Measurements from ENCODE around the gene CNIH2. TPM values are rescaled to one million over a fixed set of nuclear protein-coding genes. Genes with fewer than 3 reads are reported as not detected.

Gene CNIH2
- total RNA-seq, 1 experiment from 2014 or later = 5.8 TPM

DNA sequence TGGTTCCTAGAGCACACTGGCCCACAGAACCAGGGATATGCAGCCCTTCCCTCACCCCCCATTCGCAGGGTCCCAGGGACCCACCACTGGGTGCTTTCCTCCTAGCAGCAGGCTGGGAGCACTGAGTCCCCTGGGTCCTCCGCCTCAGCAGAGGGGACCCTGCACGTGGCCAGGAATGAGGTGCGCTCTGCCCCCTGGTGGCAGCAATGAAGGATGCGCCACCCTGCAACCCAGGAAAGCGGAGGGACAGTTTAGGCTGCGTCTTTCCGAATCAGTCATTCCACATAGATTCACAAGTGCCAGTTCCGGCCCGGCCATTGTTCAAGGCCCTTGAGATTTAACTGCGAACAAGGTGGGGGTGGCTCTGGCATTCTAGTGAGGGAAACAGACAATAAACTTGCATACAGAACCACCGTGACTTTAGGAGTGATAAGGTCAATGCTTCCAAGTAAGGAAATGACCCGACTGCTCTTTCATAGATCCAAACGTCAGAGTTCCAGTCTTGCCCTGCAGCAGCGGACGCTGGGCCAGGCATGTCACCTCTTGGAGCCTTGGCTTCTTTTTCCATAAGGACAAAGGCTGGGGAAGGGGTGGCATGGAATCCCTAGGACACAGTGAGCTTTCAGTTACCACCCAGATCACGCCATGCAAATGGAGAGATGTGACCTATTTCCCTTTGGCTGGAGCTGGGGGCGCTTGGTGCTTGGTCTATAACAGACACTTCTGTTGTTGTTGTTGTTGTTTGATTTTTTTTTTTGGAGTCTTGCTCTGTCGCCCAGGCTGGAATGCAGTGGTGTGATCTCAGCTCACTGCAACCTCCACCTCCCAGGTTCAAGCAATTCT, 50.5 kb downstream of the CNIH2 start:
- Histone ChIP-seq H3K27me3 (no peaks in the 10 kb centered on the region), H3K4me3 (no peak overlapping the region), H3K4me1 (peaks cover 7% of the 10 kb centered on the region; the same call in 1 of the 2 replicates), H3K9me3 (replicated peaks) (no peaks in the 10 kb centered on the region), H3K27ac (no peak overlapping the region), H3K36me3 (no peaks in the 10 kb centered on the region)
- DNase-seq = peak; percentile 70 to 81

GRCh38 chr11:66329165-66329673, 51.2 kb downstream of the CNIH2 start:
- DNase-seq = no peak
- no peak overlapping the region for H3K27ac ChIP-seq
- no peaks in the 10 kb centered on the region for H3K27me3 ChIP-seq
- H3K4me3 ChIP-seq = no peak overlapping the region
- peaks cover 7% of the 10 kb centered on the region; the same call in 1 of the 2 replicates for H3K4me1 ChIP-seq
- no peaks in the 10 kb centered on the region for H3K9me3 ChIP-seq (replicated peaks)
- H3K36me3 ChIP-seq = no peaks in the 10 kb centered on the region

GRCh38 chr11:66330931-66331330, 53.0 kb downstream of the CNIH2 start:
- Histone ChIP-seq H3K4me3 (no peak overlapping the region), H3K27ac (no peak overlapping the region)
- DNase-seq = peak in 1 of 2 experiments; percentile 26

DNA sequence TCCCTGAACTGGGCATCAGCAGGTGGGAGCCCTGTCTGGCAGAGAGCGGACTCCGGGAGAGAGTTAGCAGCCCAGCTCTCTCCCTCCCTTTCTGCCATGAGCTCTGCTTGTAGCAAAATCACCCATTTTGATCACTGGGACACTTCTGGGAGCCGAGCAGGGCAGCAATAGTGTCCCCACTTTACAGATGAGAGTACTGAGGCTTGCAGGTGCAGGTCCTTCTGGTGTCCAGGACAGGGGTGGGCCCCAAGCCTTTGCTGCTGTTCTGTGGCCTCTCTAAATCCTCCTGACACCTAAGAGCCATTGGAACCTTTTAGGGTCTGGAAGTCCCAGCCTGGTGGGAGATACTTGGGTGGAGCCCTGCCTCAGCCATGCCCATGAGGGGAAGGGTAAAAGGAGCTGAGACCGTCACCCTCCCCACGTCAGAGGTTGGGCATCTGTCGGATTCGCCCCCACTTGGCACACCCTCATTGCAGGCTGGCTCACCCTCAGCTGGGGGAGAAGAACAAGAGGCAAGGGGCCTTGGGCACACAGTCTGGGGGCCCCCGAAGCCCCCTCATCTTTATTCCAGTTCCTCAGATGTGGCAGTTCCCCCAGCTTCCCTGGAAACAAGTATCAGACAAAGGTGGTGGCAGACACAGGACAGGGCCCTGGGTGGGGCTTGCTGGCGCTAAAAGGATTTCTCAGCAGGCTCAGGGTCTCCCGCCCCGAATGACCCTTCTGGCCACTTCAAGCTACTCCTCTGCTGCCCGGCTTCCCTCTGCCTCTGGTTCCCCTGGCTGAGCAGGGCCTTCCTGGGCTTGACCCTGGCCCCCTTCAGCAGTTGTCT, 53.8 kb downstream of the CNIH2 start:
- DNase-seq = no peak
- H3K9me3 ChIP-seq (replicated peaks) = no peaks in the 10 kb centered on the region
- H3K36me3 ChIP-seq = no peaks in the 10 kb centered on the region
- no peak overlapping the region for H3K4me3 ChIP-seq
- H3K27me3 ChIP-seq = no peaks in the 10 kb centered on the region
- H3K27ac ChIP-seq = no peak overlapping the region
- peaks cover 10% of the 10 kb centered on the region for H3K4me1 ChIP-seq

More at GRCh38 chr11:66330931-66331330, 53.0 kb downstream of the CNIH2 start:
- Histone ChIP-seq H3K27me3 (no peaks in the 10 kb centered on the region), H3K4me1 (peaks cover 7% of the 10 kb centered on the region; the same call in 1 of the 2 replicates), H3K9me3 (replicated peaks) (no peaks in the 10 kb centered on the region), H3K36me3 (no peaks in the 10 kb centered on the region)

DNA sequence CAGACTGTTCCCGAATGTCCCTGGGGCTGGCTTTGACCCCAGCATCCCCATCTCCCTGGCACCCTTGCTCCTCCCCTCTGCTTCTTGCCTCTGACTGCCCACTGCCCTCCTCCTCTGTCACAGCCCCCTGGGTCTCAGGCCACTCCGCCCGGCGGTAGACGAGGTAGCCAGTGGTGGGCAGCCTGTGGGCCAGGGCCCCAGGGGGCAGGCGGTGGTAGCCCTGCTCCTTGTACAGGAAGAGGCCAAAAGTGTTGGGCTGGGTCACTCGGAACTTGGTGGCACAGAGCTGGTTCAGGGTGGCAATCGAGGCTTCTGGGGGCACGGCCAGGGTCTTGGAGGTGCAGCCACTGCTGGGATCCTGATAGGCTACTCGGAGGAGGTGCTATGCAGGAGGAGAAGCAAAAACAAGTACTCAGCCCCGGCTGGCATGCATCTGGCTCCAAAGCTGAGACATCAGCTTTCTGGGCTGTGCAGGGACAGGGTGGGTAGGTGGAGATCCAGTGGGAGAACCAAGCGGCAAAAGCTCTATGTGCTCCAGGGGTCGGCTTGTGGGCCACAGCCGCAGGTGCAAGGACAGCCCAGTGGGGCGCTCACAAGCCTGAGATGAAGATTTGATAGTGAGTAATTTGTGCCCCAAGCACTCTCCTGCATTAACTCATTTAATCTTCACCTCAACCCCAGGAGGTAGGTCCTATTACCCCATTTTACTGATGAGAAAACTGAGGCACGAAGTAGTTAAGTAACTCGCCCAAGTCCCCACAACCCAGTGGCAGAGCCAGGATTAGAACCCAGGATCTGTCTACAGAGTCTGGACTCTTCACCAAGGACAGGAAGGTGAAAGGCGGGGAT, 54.6 kb downstream of the CNIH2 start:
- Histone ChIP-seq H3K36me3 (no peaks in the 10 kb centered on the region), H3K27me3 (no peaks in the 10 kb centered on the region), H3K27ac (no peak overlapping the region), H3K4me3 (no peak overlapping the region), H3K4me1 (peaks cover 14% of the 10 kb centered on the region), H3K9me3 (replicated peaks) (no peaks in the 10 kb centered on the region)
- DNase-seq = no peak

DNA sequence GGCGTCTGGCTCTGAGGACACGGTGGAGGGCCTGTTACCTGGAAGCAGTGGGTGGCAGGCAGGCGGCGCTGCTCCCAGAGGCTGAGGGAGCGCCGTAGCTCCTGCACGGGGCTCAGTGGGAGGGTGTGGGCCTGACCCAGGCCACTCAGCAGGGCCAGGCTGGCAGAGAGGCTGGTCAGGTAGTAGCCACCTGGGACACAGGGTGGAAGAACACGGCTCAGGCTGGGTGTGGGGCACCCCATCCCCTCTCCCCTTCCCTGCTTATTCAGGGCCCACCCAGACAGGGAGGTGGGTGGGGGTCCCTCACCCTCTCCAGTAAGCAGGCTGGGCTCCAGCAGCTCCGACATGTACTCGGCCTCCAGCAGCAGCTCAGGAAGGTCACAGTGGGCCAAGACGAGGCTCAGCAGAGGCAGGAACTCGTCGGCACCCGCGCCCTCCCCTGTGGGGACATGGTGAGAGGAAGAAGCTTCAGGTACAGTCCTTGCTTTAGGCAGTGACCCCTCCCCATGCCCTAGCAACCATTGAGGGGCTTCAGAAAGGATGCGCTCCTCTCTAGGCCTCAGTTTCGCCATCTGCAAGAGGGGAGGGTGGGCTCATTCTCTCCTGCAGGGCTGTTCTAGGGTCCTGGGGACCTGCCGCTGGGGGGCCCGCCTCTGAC, 55.4 kb downstream of the CNIH2 start:
- H3K27ac ChIP-seq = no peak overlapping the region
- H3K9me3 ChIP-seq (replicated peaks) = no peaks in the 10 kb centered on the region
- H3K27me3 ChIP-seq = no peaks in the 10 kb centered on the region
- DNase-seq = no peak
- no peak overlapping the region for H3K4me3 ChIP-seq
- no peaks in the 10 kb centered on the region for H3K36me3 ChIP-seq
- H3K4me1 ChIP-seq = peaks cover 15% of the 10 kb centered on the region

Other genes starting within 250 kb of the CNIH2 start
- not detected in 2 replicates for gene GAL3ST3, start 229.0 kb upstream of the CNIH2 start, total RNA-seq (2014; rRNA removed; shearing (Covaris generic))
- 163 and 169 TPM in 2 replicates for gene SF3B2, start 225.8 kb upstream of the CNIH2 start, total RNA-seq (2014; rRNA removed; shearing (Covaris generic))
- gene PACS1, start 207.9 kb upstream of the CNIH2 start, total RNA-seq (2014; rRNA removed; shearing (Covaris generic)) = 11.8 and 12.5 TPM in 2 replicates
- gene KLC2, start 20.5 kb upstream of the CNIH2 start, total RNA-seq (2014; rRNA removed; shearing (Covaris generic)) = 6.8 and 9.0 TPM in 2 replicates
- 82.0 and 83.2 TPM in 2 replicates for gene RAB1B, start 9.5 kb upstream of the CNIH2 start, total RNA-seq (2014; rRNA removed; shearing (Covaris generic))
- 43.6 and 44.9 TPM in 2 replicates for gene YIF1A, start 11.0 kb downstream of the CNIH2 start, total RNA-seq (2014; rRNA removed; shearing (Covaris generic))
- gene TMEM151A, start 13.7 kb downstream of the CNIH2 start, total RNA-seq (2014; rRNA removed; shearing (Covaris generic)) = not detected in 2 replicates
- gene CD248, start 38.9 kb downstream of the CNIH2 start, total RNA-seq (2014; rRNA removed; shearing (Covaris generic)) = 0.30 and 0.45 TPM in 2 replicates
- gene RIN1, start 58.3 kb downstream of the CNIH2 start, total RNA-seq (2014; rRNA removed; shearing (Covaris generic)) = 1.2 and 1.6 TPM in 2 replicates
- 40.5 and 42.9 TPM in 2 replicates for gene BRMS1, start 66.9 kb downstream of the CNIH2 start, total RNA-seq (2014; rRNA removed; shearing (Covaris generic))
- gene B4GAT1, start 69.5 kb downstream of the CNIH2 start, total RNA-seq (2014; rRNA removed; shearing (Covaris generic)) = 7.7 and 8.0 TPM in 2 replicates
- 2.6 TPM in 2 replicates for gene SLC29A2, start 93.6 kb downstream of the CNIH2 start, total RNA-seq (2014; rRNA removed; shearing (Covaris generic))
- not detected in 2 replicates for gene NPAS4, start 142.9 kb downstream of the CNIH2 start, total RNA-seq (2014; rRNA removed; shearing (Covaris generic))
- gene MRPL11, start 160.7 kb downstream of the CNIH2 start, total RNA-seq (2014; rRNA removed; shearing (Covaris generic)) = 86.7 and 102 TPM in 2 replicates
- 5.1 and 6.9 TPM in 2 replicates for gene PELI3, start 188.7 kb downstream of the CNIH2 start, total RNA-seq (2014; rRNA removed; shearing (Covaris generic))
- 30.1 and 33.4 TPM in 2 replicates for gene DPP3, start 202.3 kb downstream of the CNIH2 start, total RNA-seq (2014; rRNA removed; shearing (Covaris generic))
- gene BBS1, start 232.5 kb downstream of the CNIH2 start, total RNA-seq (2014; rRNA removed; shearing (Covaris generic)) = 11.0 and 13.6 TPM in 2 replicates

All from SJCRH30 (cell line).